GM20431 (cell line): ENCODE data around the gene SLC6A8.
"Not testable (repeated sequence)": the region's sequence is repeated elsewhere in the genome, so short reads cannot be mapped to it uniquely, and the experiment has no call there.

Experiments
- in situ Hi-C: fragments of 300-500 bp; cut with MseI, MboI; formaldehyde crosslinking; loops from one replicate; pipeline ENCODE4 v1.15.0; 2020; ENCODE audit warnings: low sequenced_read_pairs; ENCODE audit not compliant: unreplicated experiment

Gene SLC6A8

DNA sequence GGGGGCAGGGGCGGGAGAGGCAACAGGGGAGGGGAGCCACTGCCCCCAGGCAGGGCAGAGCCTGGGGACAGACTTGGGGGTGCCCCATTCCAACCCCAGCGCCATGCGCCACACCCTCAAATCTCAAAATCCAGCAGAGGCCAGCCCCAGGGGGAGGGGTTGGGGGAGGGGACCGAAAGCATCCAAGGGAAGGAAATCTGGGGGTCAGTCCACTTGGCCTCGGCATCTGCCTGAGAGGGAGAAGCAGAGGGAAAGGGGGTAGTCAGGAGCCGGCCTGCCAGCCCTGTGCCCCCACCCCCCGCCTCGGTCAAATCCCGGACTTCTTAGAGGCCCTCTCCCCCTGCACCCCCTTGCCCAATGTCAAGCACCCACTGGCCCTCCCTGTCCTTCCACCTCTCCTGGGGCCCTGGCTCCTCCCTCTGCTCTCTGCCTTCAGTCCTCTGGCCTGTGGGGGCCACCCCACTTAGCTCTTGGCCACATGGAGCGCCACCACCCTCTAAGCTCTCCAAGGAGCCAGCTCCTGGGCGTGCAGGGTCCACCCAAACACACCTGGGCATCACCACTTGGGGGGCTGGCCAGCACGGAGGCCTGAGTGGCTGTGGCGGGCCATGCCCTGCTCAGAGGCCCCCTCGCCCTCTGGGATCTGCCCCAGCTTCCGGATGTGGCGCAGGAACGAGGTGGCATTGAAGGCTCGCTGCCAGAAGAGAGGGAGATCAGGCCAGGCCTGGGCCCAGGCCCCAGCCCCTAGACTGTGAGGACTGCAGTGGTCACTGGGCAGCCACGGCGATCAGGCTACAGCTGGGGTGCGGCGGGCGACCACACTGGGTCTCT, 17.6 kb upstream of the SLC6A8 start:
- in situ Hi-C loops = loop anchor here (10.0 to 25.0 kb wide), 2 partner anchors 115 to 708 kb away; no protein-coding TSS in a partner anchor

DNA sequence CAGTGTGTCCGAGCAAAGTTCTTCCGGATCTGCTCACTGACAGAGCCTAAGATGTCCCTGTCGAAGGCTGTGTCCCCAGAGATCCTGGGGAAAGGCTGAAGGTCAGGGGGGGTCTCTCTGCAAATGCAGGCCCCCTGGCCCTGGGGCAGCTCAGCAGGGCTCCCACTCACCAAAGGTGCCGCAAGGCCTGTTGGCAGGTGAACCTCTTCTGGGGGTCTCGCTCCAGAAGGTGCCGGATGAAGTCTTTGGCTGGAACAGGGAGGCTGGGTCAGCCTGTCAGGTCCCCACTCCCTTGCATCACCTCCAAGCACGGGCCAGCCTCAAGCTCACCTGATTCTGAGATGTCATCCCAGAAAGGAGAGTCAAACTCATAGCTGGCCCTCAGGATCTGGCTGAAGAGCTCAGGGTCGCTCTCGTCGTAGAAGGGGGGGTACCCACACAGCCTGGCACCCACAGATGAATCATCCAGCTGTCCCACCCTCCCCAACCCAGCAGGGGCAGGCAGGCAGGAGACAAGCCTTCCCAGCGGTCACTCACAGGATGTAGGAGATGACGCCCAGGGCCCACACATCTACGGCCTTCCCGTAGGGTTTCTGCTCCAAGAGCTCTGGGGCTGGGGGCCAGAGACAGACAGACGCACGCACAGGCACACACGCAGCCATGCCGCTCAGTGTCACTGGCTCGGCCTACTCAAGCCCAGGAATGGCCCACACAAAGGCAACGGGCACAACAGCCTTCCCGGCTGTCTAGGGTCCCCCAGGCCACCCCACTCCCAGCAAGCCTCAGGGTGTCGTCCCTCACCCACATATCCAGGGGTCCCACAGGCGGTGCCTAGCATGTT, 16.8 kb upstream of the SLC6A8 start:
- in situ Hi-C loops = loop anchor here (25.0 kb wide), 1 partner anchor 709 kb away; no protein-coding TSS in a partner anchor

DNA sequence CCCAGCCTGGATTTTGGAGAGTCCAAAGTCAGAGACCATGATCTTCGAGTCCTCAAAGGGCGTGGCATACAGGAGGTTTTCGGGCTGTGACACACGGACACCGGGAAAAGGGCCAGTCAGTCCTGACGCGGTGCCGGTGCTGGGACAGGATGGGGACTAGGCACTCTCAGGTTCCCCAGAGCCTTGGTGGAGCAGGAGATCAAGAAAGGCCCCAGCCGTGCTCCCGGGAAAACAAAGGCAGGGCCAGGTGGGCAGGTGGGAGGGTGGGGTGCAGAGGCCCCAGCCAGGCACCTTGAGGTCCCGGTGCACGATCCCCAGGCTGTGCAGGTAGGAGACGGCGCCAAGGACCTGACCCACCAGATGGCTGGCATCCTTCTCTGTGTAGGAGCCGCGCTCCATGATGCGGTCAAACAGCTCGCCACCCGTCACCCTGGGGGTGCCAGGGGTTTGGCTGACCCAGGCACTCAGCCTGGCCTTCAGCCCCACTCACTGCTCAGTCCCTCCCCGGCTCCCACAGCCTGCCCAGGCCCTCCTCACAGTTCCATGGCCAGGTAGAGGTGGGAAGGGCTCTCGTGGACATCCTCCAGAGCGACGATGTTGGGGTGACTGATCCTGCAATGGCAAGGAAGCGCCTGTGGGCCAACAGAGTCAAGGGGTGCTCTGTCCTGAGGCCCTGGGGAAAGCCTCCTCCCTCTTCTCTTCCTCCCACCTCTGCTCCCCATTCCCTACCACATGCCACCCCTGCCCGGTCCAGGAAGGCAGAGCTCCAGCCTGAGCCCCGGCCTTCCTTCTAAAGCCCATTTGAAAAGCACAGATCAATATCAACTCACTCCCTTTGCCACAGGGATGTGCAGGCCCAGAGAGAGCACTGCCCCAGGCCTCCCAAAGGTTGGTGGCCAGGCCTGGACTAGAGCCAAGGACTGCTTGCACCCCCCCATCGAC, 15.9 kb upstream of the SLC6A8 start:
- in situ Hi-C loops = loop anchor here (25.0 kb wide), 1 partner anchor 710 kb away; no protein-coding TSS in a partner anchor

DNA sequence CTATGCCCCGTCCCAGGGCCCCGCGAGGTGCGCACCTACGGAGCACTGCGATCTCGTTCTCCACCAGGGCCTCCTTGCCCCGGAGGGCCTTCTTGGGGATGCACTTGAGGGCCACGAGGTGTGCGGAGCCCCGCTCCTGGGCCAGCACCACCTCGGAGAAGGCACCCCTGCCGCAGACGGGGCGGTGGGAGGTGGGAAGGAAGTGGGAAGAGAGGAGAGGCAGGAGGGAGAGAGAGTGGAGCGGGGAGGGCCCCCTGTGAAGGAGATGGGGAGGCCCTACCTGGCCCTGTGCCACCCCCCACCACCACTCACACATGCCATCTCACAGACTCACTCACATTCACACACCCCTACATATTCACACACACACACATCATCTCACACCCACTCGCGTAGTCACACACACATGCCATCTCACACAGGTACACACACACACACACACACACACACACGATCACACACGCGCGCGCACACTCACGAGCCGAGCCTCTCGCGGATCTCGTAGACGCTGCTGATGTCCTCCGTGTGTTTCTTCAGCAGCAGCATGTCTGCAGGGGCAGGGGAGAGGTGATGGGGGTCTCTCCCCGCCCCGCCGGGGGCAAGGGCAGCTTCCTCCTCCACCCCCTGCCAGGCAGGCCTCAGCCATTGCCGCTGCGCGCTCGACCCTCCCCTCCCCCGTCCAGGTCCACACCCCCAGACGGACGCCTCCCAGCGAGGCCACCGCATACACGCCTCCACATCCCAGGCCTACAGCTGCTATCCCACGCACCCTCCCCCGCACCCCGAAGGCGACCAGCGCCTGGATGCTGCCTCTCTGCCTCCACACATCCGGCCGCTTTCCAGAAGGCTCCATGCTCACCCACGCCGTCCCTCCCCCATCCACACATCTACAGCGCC, 14.9 kb upstream of the SLC6A8 start:
- in situ Hi-C loops = loop anchor here (25.0 kb wide), 1 partner anchor 710 kb away; no protein-coding TSS in a partner anchor

DNA sequence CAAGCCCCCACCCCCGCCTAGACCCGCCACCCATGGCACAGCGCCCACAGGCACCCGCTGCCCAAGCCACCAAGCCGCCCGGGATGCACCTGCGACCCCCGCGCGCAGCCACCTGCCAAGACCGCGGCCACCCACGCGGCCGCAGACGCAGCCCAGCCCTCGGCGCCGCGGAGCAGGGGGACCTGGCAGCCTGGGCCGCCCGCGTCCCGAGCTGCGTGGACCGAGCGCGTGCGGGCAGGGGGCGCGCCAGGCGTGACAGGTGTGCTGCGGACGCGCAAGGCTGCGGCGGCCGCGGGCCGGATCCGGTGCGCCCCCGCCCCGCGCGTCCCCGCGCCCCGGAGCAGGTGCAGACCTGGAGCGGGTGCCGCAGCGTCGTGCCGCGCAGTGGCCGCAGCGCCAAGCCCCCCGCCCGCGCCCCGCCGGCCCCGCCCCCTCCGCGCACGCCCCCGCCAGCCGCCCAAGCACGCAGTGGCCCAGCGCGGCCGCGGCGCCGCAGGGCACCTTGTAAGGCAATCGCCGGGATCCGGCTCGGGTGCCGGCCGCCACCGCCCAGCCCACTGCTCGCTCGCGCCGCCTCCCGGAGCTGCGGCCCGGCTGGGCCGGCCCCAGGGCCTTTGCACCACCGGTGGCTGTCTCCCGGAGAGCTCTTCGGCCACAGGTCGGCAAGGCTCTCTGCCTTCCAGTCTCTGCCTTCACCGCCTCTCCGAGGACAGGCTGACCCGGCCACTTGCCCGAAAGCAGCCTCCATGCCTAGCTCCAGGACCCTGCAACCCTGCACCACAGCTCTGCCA, 14.1 kb upstream of the SLC6A8 start, which contains the start of gene PNCK:
Gene PNCK (minus strand): TSS at position 386 of the 791 bp plus-strand sequence. CDS start 737 bp downstream, outside the sequence.
- in situ Hi-C loops = loop anchor here (25.0 kb wide), 1 partner anchor 711 kb away; no protein-coding TSS in a partner anchor

DNA sequence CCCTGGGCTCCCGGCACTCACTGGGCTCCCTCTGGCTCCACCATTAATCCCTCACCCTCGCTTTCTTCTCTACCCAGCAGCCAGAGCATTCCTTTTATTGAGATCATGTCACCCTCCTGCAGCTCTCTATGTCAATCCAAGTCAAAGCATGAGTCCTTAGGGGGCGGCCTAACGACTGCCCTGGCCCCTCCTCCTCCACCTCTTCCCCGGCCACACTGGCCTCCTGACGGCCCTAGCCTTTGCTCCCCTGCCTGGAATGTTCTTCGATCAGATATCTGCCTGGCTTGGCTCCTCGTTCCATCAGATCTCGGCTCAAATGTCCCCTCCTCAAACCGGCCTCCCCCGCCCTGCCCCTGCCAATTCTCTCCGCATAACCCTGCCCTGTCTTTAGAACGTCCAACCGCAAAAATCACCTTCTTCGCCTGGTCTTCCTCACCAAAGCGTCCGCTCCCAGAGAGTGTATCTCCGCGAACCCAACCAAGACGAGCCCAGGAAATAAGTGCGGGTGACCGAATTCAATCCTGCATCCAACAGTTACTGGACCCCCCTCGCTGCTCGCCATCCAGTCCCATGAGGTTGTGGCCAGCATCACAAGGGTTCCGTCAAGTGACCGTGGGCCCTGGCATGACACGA, 13.4 kb upstream of the SLC6A8 start:
- in situ Hi-C loops = loop anchor here (25.0 kb wide), 1 partner anchor 712 kb away; no protein-coding TSS in a partner anchor

DNA sequence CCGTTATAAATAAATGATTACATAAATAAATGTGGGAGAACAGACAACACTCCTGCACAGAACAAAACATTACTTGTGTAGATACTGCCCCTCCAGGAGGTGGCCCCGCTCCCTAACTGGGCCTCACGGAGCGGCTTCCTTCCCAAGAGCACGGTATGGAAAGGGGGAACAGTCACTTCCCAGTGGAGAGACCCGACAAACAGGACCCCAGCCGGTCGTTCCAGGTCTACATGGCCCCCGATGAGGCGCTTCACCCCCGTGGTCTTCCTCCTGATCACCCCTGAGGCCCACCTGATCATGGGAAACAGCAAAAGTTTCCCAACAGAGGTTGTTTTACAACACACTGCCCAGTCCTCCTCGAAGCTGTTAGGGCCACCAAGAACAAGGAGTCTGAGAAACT, 6.6 kb upstream of the SLC6A8 start:
- in situ Hi-C loops = no loop called here

DNA sequence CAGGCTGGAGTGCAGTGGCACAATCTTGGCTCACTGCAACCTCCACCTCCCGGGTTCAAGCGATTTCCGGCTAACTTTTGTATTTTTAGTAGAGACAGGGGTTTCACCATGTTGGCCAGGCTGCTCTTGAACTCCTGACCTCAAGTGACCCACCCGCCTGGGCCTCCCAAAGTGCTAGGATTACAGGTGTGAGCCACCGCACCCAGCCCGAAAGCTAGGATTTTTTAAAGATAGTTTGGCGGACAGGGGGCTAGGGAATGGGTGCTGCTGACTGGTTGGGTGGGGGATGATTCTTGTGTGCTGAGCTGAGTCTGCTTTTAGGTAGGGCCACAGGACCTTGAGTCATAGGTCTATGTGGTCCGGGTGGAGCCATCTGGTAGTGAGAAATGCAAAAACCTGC, 4.2 kb upstream of the SLC6A8 start:
- in situ Hi-C loops = not testable (repeated sequence)

DNA sequence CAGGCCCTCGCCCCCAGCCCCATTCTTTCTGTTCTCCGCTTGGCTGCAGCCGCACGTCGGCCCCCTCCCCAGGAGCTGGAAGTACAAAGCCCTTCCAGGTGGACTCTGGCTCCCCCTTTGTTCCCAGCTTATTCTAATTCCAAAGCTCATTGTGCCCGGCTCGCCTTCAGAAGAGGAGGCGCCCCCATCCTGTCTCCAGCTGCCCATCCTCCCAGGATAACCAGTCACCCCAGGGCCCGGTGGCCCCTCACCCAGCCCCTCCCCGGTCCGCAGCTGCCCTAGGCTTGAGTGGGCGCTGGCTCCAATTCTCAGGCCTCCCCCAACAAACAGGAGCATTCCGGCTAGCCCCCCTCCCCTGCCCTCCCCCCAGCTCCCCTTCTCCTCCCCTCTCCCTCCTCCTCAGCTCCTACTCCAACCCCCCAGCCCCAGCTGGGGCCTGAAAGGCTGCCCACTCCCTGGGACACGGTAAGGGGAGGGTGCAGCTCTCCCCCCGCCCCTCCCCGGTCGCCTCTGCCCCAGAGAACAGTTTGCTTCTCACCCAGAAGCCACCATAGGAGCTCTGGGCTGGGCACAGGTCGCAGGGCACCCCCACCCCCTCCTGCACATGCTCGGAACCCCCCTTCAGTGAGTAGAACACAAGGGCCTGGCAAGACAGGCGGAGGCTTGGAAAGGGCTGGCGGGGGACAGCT, 3.1 kb upstream of the SLC6A8 start:
- in situ Hi-C loops = no loop called here

DNA sequence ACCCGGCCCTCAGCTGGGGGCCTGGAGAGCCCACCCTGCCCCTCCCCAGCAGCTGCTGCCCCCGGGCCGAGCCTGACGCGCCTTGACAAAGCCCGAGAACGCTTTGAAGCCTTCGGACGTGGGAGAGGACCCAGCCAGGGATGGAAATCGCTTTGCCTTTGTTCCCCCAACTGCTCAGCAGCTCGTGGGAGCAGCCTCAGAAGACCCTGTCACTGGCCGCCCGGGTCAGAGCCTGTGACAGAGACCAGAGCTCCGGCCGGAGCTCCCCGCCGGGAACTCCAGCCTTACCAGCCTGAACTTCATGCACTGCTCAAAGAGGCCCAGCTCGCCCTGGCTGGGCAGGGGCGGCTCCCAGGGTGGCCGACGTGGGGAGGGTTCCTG, 2.6 kb upstream of the SLC6A8 start:
- in situ Hi-C loops = no loop called here

DNA sequence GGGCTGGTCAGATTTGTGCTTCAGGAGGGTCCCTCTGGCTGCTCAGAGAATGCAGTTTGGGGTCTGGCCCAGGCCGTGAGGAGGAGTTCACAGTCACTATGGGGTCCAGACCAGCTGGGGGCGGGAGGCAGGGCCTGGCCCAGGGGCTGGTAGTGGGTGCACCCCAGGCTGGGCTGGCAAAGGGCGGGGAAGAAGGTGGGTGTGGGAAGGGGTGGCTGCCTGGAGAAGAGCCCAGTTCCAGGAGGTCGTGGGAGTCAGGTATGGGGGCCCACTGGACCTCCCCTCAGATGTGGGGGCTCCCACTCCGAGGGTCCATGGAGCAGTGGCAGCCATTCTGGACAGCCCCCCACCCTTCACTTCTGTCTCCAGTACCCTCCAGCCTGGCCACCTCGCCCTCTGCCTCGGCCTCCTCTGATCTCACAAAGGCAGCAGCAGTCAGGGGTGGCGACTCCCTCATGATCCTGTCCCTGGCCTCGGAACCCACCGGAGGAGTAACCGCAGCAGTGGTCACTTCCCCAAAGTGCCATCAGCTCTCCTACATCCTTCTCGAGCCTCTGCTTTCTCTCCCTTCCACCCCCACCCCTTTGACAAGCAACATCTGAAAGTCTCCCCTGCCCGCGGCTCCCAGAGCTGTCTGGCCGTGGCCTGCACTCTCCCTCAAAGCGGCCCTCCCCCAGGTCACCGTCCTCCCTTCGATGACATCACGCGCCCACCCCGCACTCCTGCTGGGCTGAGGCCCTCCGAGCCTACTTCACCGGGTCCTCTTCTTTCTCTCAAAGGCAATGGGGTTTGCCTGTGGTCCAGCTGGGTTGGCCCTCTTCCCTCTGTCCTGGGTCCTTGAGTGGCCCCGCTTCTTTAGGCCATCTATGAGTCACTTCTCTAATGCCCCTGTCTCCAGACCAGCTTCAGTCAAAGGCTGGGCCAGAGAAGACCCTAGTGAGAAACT, 1.7 kb upstream of the SLC6A8 start:
- in situ Hi-C loops = no loop called here

DNA sequence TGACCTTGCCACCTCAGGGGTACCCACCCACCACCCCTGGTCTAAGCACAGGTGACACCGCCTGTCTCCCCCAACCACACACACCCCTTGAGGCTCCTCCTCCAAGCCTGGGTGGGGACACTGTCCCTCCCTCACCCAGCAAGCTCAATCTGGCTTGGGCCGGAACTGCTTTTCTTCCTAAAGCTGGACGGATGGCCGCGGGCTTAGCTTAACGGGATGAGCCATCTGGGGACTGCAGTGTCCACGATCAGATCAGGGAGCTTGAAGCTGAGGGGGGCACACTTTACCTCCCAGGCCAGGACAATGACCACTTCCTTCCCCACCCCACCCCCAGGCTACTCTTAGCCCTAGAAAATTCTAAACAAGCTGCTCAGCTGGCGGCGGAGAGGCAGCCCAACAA, 1.0 kb upstream of the SLC6A8 start:
- in situ Hi-C loops = no loop called here

DNA sequence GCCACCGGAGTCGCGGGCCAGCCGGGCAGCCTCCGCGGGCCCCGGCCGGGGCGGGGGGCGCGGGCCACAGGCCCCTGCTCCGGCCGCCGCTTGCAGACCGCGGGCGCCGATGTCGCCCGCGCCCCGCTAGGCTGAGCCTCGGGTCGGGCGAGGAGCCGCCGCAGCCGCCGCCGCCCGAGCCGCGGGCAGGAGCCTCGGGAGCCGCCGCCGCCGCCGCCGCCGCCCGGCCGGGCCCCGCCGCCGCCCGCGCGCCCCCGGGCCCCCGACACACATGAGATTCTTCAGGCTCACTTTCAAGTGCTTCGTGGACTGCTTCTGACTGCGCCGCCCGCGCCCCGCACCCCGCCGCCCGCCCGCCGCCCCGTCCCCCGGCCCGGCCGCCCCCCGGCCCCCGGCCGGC, 345 bp downstream of the SLC6A8 start:
- in situ Hi-C loops = no loop called here

DNA sequence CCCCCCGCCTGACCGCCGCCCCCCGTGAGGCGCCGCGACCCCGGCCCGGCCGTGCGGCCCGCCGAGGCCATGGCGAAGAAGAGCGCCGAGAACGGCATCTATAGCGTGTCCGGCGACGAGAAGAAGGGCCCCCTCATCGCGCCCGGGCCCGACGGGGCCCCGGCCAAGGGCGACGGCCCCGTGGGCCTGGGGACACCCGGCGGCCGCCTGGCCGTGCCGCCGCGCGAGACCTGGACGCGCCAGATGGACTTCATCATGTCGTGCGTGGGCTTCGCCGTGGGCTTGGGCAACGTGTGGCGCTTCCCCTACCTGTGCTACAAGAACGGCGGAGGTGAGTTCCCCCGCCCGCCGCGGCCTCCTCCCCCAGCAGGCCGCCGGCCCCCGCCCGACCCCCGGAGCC, 780 bp downstream of the SLC6A8 start:
- in situ Hi-C loops = no loop called here

DNA sequence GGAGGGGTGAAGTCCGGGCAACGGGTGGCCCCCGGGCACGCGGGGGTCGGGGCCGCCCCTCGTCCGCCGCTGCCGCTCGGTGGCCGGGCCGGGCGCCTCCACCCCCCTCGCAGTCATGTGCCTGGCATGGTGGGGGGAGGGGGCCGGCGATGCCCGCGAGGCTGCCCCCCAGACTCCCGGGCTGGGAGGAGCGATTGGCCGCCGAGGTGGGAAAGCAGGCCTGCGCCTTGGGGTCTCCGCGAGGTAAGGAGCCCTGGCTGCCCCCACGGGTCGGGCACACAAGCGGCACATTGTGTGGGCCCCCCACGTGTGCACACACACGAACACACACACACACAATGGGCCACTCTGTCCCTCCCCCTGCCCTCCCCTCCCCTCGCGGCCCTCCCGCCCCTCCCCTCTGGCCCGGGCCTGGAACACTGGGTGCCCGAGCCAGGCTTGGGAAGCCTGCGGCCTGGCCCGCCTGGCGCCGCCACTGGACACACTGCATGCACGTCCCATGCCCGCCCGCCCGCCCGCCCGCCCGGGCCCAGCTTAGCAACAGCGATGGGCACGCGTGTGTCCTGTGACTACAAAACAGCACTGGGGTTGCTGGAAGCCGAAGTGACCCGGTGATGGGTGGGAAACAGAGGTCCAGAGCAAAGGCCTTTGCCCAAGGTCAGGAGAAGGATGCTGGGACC, 1.3 kb downstream of the SLC6A8 start:
- in situ Hi-C loops = no loop called here
